HG03196 (cell line): ENCODE data around the gene CDK1.
"Not testable (repeated sequence)": the region's sequence is repeated elsewhere in the genome, so short reads cannot be mapped to it uniquely, and the experiment has no call there.

Source experiments
- ATAC-seq: cut with Tn5 transposase; IDR thresholded peaks from one replicate; pipeline ENCODE4 v1.9.1; 2021; ENCODE audit not compliant: unreplicated experiment

The CDK1 gene

GRCh38 chr10:60810437-60811182 lies 32.3 kb downstream of the CDK1 start:
- ATAC-seq, result no peak

- ATAC-seq, result peak; percentile 61
Observed at GRCh38 chr10:60816628-60817397, 38.5 kb downstream of the CDK1 start.

GRCh38 chr10:60817398-60817805 lies 39.1 kb downstream of the CDK1 start:
- no peak for ATAC-seq

GRCh38 chr10:60818134-60818770 lies 40.0 kb downstream of the CDK1 start:
- no peak for ATAC-seq

- no peak for ATAC-seq
Observed at GRCh38 chr10:60819271-60819670, 41.0 kb downstream of the CDK1 start.

- ATAC-seq, result peak; percentile 48
Observed at GRCh38 chr10:60820093-60820754, 41.9 kb downstream of the CDK1 start.

GRCh38 chr10:60821656-60822055 lies 43.4 kb downstream of the CDK1 start:
- no peak for ATAC-seq

GRCh38 chr10:60822809-60823208 lies 44.5 kb downstream of the CDK1 start:
- ATAC-seq, result no peak

- ATAC-seq, result no peak
Observed at GRCh38 chr10:60823324-60823723, 45.0 kb downstream of the CDK1 start.

- no peak for ATAC-seq
Observed at GRCh38 chr10:60825520-60825919, 47.2 kb downstream of the CDK1 start.

GRCh38 chr10:60827791-60828488 lies 49.7 kb downstream of the CDK1 start:
- no peak for ATAC-seq

GRCh38 chr10:60828489-60828852 lies 50.2 kb downstream of the CDK1 start:
- no peak for ATAC-seq

GRCh38 chr10:60832136-60832535 lies 53.9 kb downstream of the CDK1 start:
- not testable (repeated sequence) for ATAC-seq

GRCh38 chr10:60834401-60834800 lies 56.1 kb downstream of the CDK1 start:
- no peak for ATAC-seq

GRCh38 chr10:60835049-60835448 lies 56.8 kb downstream of the CDK1 start:
- no peak for ATAC-seq

GRCh38 chr10:60841227-60841626 lies 62.9 kb downstream of the CDK1 start:
- not testable (repeated sequence) for ATAC-seq

GRCh38 chr10:60842694-60843093 lies 64.4 kb downstream of the CDK1 start:
- ATAC-seq, result no peak
